GM12878 (cell line): Measurements from ENCODE around the gene WBP1L. TPM values are rescaled to one million over a fixed set of nuclear protein-coding genes. Genes with fewer than 3 reads are reported as not detected.

Source experiments
- ATAC-seq: fragments of 200-7000 bp; cut with Tn5 transposase; 3 replicates; pipeline ENCODE4 v1.9.1; 2020; ENCODE audit warnings: mild to moderate bottlenecking, moderate library complexity
- BruUV-seq: library from RNA; stranded (reverse); fragments of 400-500 nt; replicated peaks from 2 replicates; lab custom pipeline; 2021; lab: Mats Ljungman, UMichigan
- CTCF ChIA-PET: fragments of 300-600 bp; sonication (Branson Sonifier 250); formaldehyde crosslinking; extraction: SDS; loops from one replicate; lab custom pipeline; 2021; ENCODE audit warnings: inconsistent platforms; lab: Yijun Ruan, JAX
- POLR2A ChIA-PET: fragments of 350-600 bp; formaldehyde crosslinking; extraction: SDS; loops from one replicate; lab custom pipeline; 2021; ENCODE audit warnings: inconsistent platforms; lab: Charles Lee
- RAD21 ChIA-PET: fragments of 300-600 bp; sonication (Branson Sonifier 250); formaldehyde crosslinking; loops from one replicate; lab custom pipeline; 2023; ENCODE audit warnings: antibody characterized with exemption; ENCODE audit not compliant: unreplicated experiment; lab: Charles Lee
- SMC1A ChIA-PET: fragments of 300-600 bp; sonication (Branson Sonifier 250); formaldehyde crosslinking; loops from one replicate; lab custom pipeline; 2023; ENCODE audit not compliant: unreplicated experiment, uncharacterized antibody; lab: Charles Lee
- DNase-seq: peaks from one replicate; pipeline ENCODE4 v3.0.0-alpha.2; 2011; ENCODE audit warnings: low read depth, low spot score
- FAIRE-seq: peaks from 3 replicates; lab custom pipeline; 2011; peaks lifted over from hg19 to GRCh38; lab: Jason Lieb, UNC
- H2AFZ ChIP-seq: 2 replicates; pipeline ENCODE4 v1.6.0; 2011; ENCODE audit warnings: low read depth, low read length, control low read depth; ENCODE audit not compliant: control insufficient read depth
- H3K27ac ChIP-seq: 2 replicates; pipeline ENCODE4 v1.5.1; 2011; ENCODE audit warnings: control low read depth; ENCODE audit not compliant: control insufficient read depth, insufficient read depth
- H3K27me3 ChIP-seq, 2 experiments: replicated peaks in 1 of 2; 2 replicates each; pipeline versions ENCODE4 v1.6.0 to v1.6.1; 2011; ENCODE audit warnings: low read length in 1 of 2; ENCODE audit not compliant: control insufficient read depth in 2 of 2, insufficient read depth in 2 of 2
- H3K36me3 ChIP-seq, 2 experiments: 2 replicates each; pipeline ENCODE4 v1.5.1; 2011; ENCODE audit warnings: low read length in 1 of 2; ENCODE audit not compliant: control insufficient read depth in 2 of 2, insufficient read depth in 2 of 2
- H3K4me1 ChIP-seq: 2 replicates; pipeline ENCODE4 v1.6.1; 2011; ENCODE audit warnings: mild to moderate bottlenecking, low read length, moderate library complexity, mixed read lengths; ENCODE audit not compliant: control insufficient read depth, insufficient read depth
- H3K4me2 ChIP-seq: 2 replicates; pipeline ENCODE4 v1.6.0; 2011; ENCODE audit warnings: control low read depth; ENCODE audit not compliant: control insufficient read depth, insufficient read depth
- H3K4me3 ChIP-seq: fragments of 200-600 bp; sonication (generic); 2 replicates; pipeline ENCODE4 v1.5.1; 2016
- H3K79me2 ChIP-seq: 2 replicates; pipeline ENCODE4 v1.6.0; 2011; ENCODE audit warnings: low read length; ENCODE audit not compliant: control insufficient read depth, insufficient read depth
- H3K9ac ChIP-seq: 2 replicates; pipeline ENCODE4 v1.8.0; 2011; ENCODE audit warnings: low read length, control low read depth, mixed read lengths; ENCODE audit not compliant: control insufficient read depth, insufficient read depth
- H3K9me3 ChIP-seq: replicated peaks from 3 replicates; pipeline ENCODE4 v1.5.1; 2011; ENCODE audit warnings: mild to moderate bottlenecking, low read length; ENCODE audit not compliant: control insufficient read depth, insufficient read depth
- H4K20me1 ChIP-seq: 2 replicates; pipeline ENCODE4 v1.6.0; 2011; ENCODE audit not compliant: control insufficient read depth, insufficient read depth
- CHD4 ChIP-seq: fragments of 200-600 bp; sonication (generic); IDR thresholded peaks from 2 replicates; pipeline ENCODE4 v1.6.1; 2016; ENCODE audit warnings: mild to moderate bottlenecking
- HDAC6 ChIP-seq: fragments of 200-600 bp; sonication (generic); IDR thresholded peaks from one replicate; pipeline ENCODE4 v1.8.0; 2017; ENCODE audit warnings: antibody characterized with exemption; ENCODE audit not compliant: unreplicated experiment
- MXI1 ChIP-seq: fragments of 150-350 bp; IDR thresholded peaks from 2 replicates; pipeline ENCODE4 v1.6.1; 2011; ENCODE audit warnings: low read depth, mild to moderate bottlenecking, inconsistent platforms, low read length, improper control_type of control experiment
- MYB ChIP-seq: fragments of 150-350 bp; IDR thresholded peaks from 2 replicates; pipeline ENCODE4 v1.6.1; 2014; ENCODE audit warnings: mild to moderate bottlenecking, low read depth, low read length, borderline replicate concordance
- MYC ChIP-seq: IDR thresholded peaks from 2 replicates; pipeline ENCODE4 v1.6.1; 2011; ENCODE audit warnings: mild to moderate bottlenecking, low read length, moderate library complexity, inconsistent platforms; ENCODE audit not compliant: insufficient read depth, insufficient replicate concordance, insufficient read length, severe bottlenecking
- NFYA ChIP-seq: IDR thresholded peaks from 2 replicates; pipeline ENCODE4 v1.6.1; 2011; ENCODE audit warnings: low read depth, mild to moderate bottlenecking, low read length, improper control_type of control experiment, borderline replicate concordance
- NFYB ChIP-seq: IDR thresholded peaks from 2 replicates; pipeline ENCODE4 v1.6.1; 2011; ENCODE audit warnings: low read depth, mild to moderate bottlenecking, low read length, improper control_type of control experiment, moderate library complexity; ENCODE audit not compliant: insufficient read depth
- PKNOX1 ChIP-seq: fragments of 450-650 bp; IDR thresholded peaks from 2 replicates; pipeline ENCODE4 v1.6.1; 2016; ENCODE audit warnings: mild to moderate bottlenecking
- PML ChIP-seq: IDR thresholded peaks from 2 replicates; pipeline ENCODE4 v1.6.1; 2012; ENCODE audit warnings: low read length, inconsistent platforms
- REST ChIP-seq: IDR thresholded peaks from 2 replicates; pipeline ENCODE4 v1.6.1; 2012; ENCODE audit warnings: mild to moderate bottlenecking, low read depth, low read length
- RUNX3 ChIP-seq: IDR thresholded peaks from 2 replicates; pipeline ENCODE4 v1.6.1; 2012; ENCODE audit warnings: low read length, inconsistent platforms
- SMAD1 ChIP-seq: fragments of 450-650 bp; IDR thresholded peaks from 2 replicates; pipeline ENCODE4 v1.6.1; 2018; ENCODE audit warnings: mild to moderate bottlenecking, low read depth; ENCODE audit not compliant: partially characterized antibody
- STAT1 ChIP-seq: fragments of 450-650 bp; conservative IDR thresholded peaks from 2 replicates; pipeline ENCODE4 v1.6.1; 2014; ENCODE audit warnings: antibody characterized with exemption, mild to moderate bottlenecking
- TAF1 ChIP-seq: IDR thresholded peaks from 2 replicates; pipeline ENCODE4 v1.6.1; 2011; ENCODE audit warnings: mild to moderate bottlenecking, low read depth, low read length, borderline replicate concordance
- TBL1XR1 ChIP-seq: IDR thresholded peaks from 2 replicates; pipeline ENCODE4 v1.6.1; 2012; ENCODE audit warnings: low read depth, low read length, improper control_type of control experiment
- ZBTB11 ChIP-seq: fragments of 450-650 bp; formaldehyde crosslinking; IDR thresholded peaks from 2 replicates; pipeline ENCODE4 v1.5.0; 2022; ENCODE audit warnings: mild to moderate bottlenecking, missing genetic modification characterization
- ZNF217 ChIP-seq: fragments of 450-650 bp; IDR thresholded peaks from 2 replicates; pipeline ENCODE4 v1.6.1; 2017; ENCODE audit warnings: antibody characterized with exemption, mild to moderate bottlenecking
- ZNF274 ChIP-seq: IDR thresholded peaks from one replicate; pipeline ENCODE4 v1.8.0; 2011; ENCODE audit not compliant: insufficient read length, insufficient read depth
- WGBS: methylation state at CpG from one replicate; pipeline ENCODE4 v1.1.6; 2016; ENCODE audit warnings: low lambda C conversion rate; ENCODE audit not compliant: insufficient replicate concordance, insufficient coverage; ENCODE audit errors: missing lambda C conversion rate; 5-methylcytosine and 5-hydroxymethylcytosine counted together
- in situ Hi-C: fragments of 300-500 bp; cut with MboI; formaldehyde crosslinking; loops from 9 replicates; pipeline ENCODE4 v1.14.3; 2018; ENCODE audit warnings: mixed read lengths
- intact Hi-C: fragments of 100-400 bp; cut with micrococcal nuclease; formaldehyde crosslinking; loops from one replicate; pipeline ENCODE4 v1.14.2; 2022; ENCODE audit not compliant: unreplicated experiment
- polyA plus RNA-seq, 11 experiments: library from polyadenylated mRNA; depleted of rRNA in 4 of 11; unstranded in 6 of 11; stranded (reverse) in 5 of 11; fragments of >200 nt; fragmentation: Nextera tagmentation in 4 of 11; fragmentation: Illumina TruSeq in 1 of 11; extraction: Ambion mirVana in 4 of 11; extraction: Trizol in 1 of 11; gene quantifications; 1 replicate in 1 of 11; 2 replicates in 10 of 11; pipeline versions ENCODE4 v1.2.1 to v1.2.3, GENCODE V29; 2011 to 2016; ENCODE audit warnings: inconsistent platforms in 2 of 11, missing spikeins in 2 of 11, low read depth in 1 of 11
- total RNA-seq, 4 experiments: library from RNA; depleted of rRNA in 3 of 4; stranded (reverse); fragments of >200 nt in 3 of 4; fragmentation: Illumina TruSeq in 1 of 4; extraction: Trizol in 1 of 4; gene quantifications; 2 replicates each; pipeline versions ENCODE4 v1.2.1 to v1.2.3, GENCODE V29; 2013 to 2021

Gene WBP1L
- total and polyA plus RNA-seq, 10 of the 15 experiments (the other 5 are each of a cell fraction or from before 2014, with no cell fraction given) = 3.7 to 18.8 (median 12.3) TPM

GRCh38 chr10:102845352-102845902 is 101.7 kb downstream of the WBP1L start:
- RAD21 ChIA-PET = interaction anchor here (0.6 to 1.4 kb wide), 2 partner anchors 14 to 56 kb away, joined by 3 to 7 read pairs; no protein-coding TSS in a partner anchor
- WGBS = 31% methylated on average over 9 of the region's 9 CpGs
- no TSS peak for BruUV-seq
- no peaks in the 10 kb centered on the region for H3K9me3 ChIP-seq
- no peaks in the 10 kb centered on the region; a peak in 1 of 4 replicates for H3K27me3 ChIP-seq
- in situ Hi-C loops = no loop called here
- POLR2A ChIA-PET = interaction anchor here (0.7 kb wide), 1 partner anchor 33 kb away, joined by 5 read pairs; no protein-coding TSS in a partner anchor
- ATAC-seq (no peak), FAIRE-seq (no peak), DNase-seq (no peak)
- H3K9ac ChIP-seq = no peak overlapping the region
- SMC1A ChIA-PET = no interaction called here
- H3K79me2 ChIP-seq = no peaks in the 10 kb centered on the region
- no peak overlapping the region for H3K4me3 ChIP-seq
- no peaks in the 10 kb centered on the region for H4K20me1 ChIP-seq
- no peak overlapping the region for H3K4me2 ChIP-seq
- intact Hi-C loops = no loop called here
- H2AFZ ChIP-seq = no peak overlapping the region
- CTCF ChIA-PET = no interaction called here
- no peak overlapping the region for H3K27ac ChIP-seq
- H3K4me1 ChIP-seq = no peaks in the 10 kb centered on the region
- no peaks in the 10 kb centered on the region for H3K36me3 ChIP-seq
- TF ChIP-seq TAF1 = no peak
- no peak for TF ChIP-seq PKNOX1
- no peak for TF ChIP-seq RUNX3
- no peak for TF ChIP-seq CHD4
- no peak for TF ChIP-seq STAT1
- no peak for TF ChIP-seq NFYA
- TF ChIP-seq ZNF274 = no peak
- no peak for TF ChIP-seq TBL1XR1
- TF ChIP-seq SMAD1 = no peak
- TF ChIP-seq MXI1 = no peak
- no peak for TF ChIP-seq ZNF217
- TF ChIP-seq ZBTB11 = no peak
- TF ChIP-seq NFYB = no peak
- no peak for TF ChIP-seq MYC
- no peak for TF ChIP-seq HDAC6
- TF ChIP-seq PML = no peak
- no peak for TF ChIP-seq MYB
- TF ChIP-seq REST = no peak
